NB4 (cell line): ENCODE data around the gene GLP1R.

ENCODE experiments used
- CTCF ChIP-seq: IDR thresholded peaks from one replicate; pipeline ENCODE4 v1.5.1; 2012; ENCODE audit warnings: low read depth, low read length
- MAX ChIP-seq: IDR thresholded peaks from 2 replicates; pipeline ENCODE4 v1.6.1; 2011; ENCODE audit warnings: low read depth, low read length
- POLR2A ChIP-seq: IDR thresholded peaks from 2 replicates; pipeline ENCODE4 v1.6.1; 2011; ENCODE audit warnings: mild to moderate bottlenecking; ENCODE audit not compliant: insufficient read length; ENCODE audit errors: extremely low read depth

GRCh38 chr6:39026175-39026574 lies 22.4 kb upstream of the GLP1R start:
- no peak for TF ChIP-seq CTCF
- no peak for TF ChIP-seq MAX
- no peak for TF ChIP-seq POLR2A
